Gastroesophageal sphincter (tissue), 3 donors: ENCODE data around the gene TAF6L.

Source experiments
- CTCF ChIP-seq, 4 experiments: fragments of 200-600 bp in 2 of 4; fragments of 450-650 bp in 2 of 4; sonication (generic) in 1 of 4; IDR thresholded peaks; one replicate each; pipeline ENCODE4 v1.5.1; 2017 to 2019; ENCODE audit warnings: antibody characterized with exemption in 4 of 4, mild to moderate bottlenecking in 2 of 4, moderate library complexity in 2 of 4
- EP300 ChIP-seq: sonication (generic); formaldehyde crosslinking; IDR thresholded peaks from one replicate; pipeline ENCODE4 v1.6.1; 2017; ENCODE audit warnings: antibody characterized with exemption, mild to moderate bottlenecking
- POLR2A ChIP-seq, 2 donors: fragments of 450-650 bp; IDR thresholded peaks; one replicate each; pipeline ENCODE4 v1.6.1; 2017; ENCODE audit warnings: antibody characterized with exemption in 2 of 2, mild to moderate bottlenecking in 2 of 2, moderate library complexity in 1 of 2
- POLR2AphosphoS5 ChIP-seq: sonication (generic); formaldehyde crosslinking; IDR thresholded peaks from one replicate; pipeline ENCODE4 v1.6.1; 2017; ENCODE audit warnings: antibody characterized with exemption

DNA sequence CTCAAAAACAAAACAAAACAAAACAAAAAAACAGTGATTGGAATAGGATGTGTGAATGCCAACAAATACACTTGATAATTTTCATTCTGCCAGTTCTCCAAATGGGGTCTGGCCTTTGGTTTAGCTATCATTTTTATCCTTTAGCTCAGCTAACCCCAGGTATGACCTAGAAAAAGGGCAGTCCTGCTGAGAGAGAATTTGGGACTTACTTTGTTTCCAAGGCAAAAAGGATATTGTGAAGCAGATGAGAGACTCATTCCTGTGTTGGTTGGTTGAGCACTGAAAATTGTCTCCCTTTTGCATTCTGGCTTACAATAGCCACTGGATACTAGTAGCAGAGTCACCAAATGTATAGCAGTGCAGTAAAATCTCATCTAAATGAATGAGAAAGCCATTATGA lies 34.0 kb upstream of the TAF6L start:
- TF ChIP-seq CTCF (IDR thresholded peaks at IDR 0.05) (no peak), POLR2A (IDR thresholded peaks at IDR 0.05) (no peak), POLR2AphosphoS5 (no peak), EP300 (no peak)
